Activated CD8-positive, alpha-beta T cell treated with anti-CD3 and anti-CD28 coated beads for 36 hours (primary cell): Measurements from ENCODE around the gene CASP2. TPM values are rescaled to one million over a fixed set of nuclear protein-coding genes. Genes with fewer than 3 reads are reported as not detected.

Experiments
- ATAC-seq: fragments of 200-7000 bp; cut with Tn5 transposase; one replicate; pipeline ENCODE4 v1.10.0; 2021; ENCODE audit warnings: mild to moderate bottlenecking, moderate library complexity
- CTCF ChIA-PET: fragments of 350-600 bp; sonication (Branson Sonifier 250); formaldehyde crosslinking; loops from one replicate; lab custom pipeline; 2021; ENCODE audit warnings: antibody characterized with exemption; lab: Charles Lee
- POLR2A ChIA-PET: fragments of 350-600 bp; sonication (Branson Sonifier 250); formaldehyde crosslinking; loops from one replicate; lab custom pipeline; 2021; ENCODE audit warnings: antibody characterized with exemption; lab: Charles Lee
- DNase-seq: peaks from one replicate; pipeline ENCODE4 v3.0.0-alpha.2; 2020
- H3K27ac Mint-ChIP-seq: one replicate; pipeline ENCODE4 v1.8.0; 2021; ENCODE audit warnings: mild to moderate bottlenecking, mixed read lengths
- H3K27me3 Mint-ChIP-seq: one replicate; pipeline ENCODE4 v1.8.0; 2021; ENCODE audit warnings: mixed read lengths
- H3K36me3 Mint-ChIP-seq: one replicate; pipeline ENCODE4 v1.8.0; 2021; ENCODE audit warnings: low read depth, mixed read lengths
- H3K4me1 Mint-ChIP-seq: one replicate; pipeline ENCODE4 v1.8.0; 2021; ENCODE audit warnings: low read depth, mixed read lengths
- H3K4me3 Mint-ChIP-seq: one replicate; pipeline ENCODE4 v1.8.0; 2021; ENCODE audit warnings: mild to moderate bottlenecking, moderate library complexity, mixed read lengths
- H3K9me3 Mint-ChIP-seq: one replicate; pipeline ENCODE4 v1.8.0; 2021; ENCODE audit warnings: mixed read lengths
- intact Hi-C: fragments of 100-400 bp; cut with micrococcal nuclease; formaldehyde crosslinking; loops from one replicate; pipeline ENCODE4 v1.10.0; 2022
- total RNA-seq, 2 experiments: library from RNA; stranded (reverse); gene quantifications; one replicate each; pipeline ENCODE4 v1.2.3, GENCODE V29; 2021
- TF ChIP-seq, protein P1 (sequence below): fragments of 200-600 bp; IDR thresholded peaks from one replicate; pipeline ENCODE4 v1.8.0; 2022; ENCODE audit warnings: antibody characterized with exemption, mild to moderate bottlenecking

Gene CASP2
- total RNA-seq, 2 experiments from 2014 or later = 79.6 to 80.9 TPM

DNA sequence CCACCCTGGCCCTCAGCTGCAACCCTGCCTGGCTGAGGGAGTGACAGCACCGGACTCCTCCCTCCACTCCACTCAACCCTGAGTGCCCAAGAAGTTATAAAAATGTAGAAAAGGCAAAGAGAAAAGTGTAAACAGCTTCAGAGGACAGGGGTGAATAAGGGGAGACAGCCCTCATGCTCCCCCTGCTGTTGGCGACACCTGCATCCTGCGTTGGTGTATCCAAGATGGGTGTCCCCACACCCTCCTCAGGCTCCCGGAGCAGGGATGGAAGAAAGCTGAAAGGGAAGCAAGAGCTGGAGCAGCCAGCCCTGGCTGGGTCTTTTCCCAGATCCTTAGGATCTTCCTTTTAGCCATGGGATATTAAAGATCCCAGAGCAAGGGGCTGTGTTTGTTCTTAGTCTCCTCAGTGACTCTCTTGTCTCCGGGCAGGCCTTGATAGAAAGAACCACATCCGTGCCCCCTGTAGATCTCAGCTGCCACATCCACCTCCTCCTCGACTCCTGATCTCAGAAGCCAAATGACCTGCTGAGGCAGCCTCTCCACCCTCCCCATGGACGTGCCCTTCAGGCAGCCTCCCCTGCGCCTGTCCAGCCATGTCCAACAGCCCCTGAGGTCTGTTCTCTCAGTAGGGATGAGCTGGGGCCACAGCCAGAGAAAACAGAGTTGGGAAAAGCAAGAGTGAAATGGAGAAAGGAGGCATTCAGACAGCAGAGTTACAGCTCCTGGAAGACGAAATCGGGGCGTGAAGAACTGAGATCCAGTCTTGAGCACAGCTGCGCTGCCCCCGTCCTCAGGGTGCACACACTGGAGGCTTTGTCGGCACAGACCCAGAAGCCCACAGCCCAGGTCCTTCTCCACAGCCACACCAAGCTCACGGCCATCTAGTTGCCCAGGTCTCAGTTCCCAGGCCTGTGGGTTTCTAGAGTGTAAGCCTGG lies 67.6 kb downstream of the CASP2 start:
- ChIA-PET CTCF (interaction anchor here (0.9 to 2.2 kb wide), 7 partner anchors 11 to 115 kb away, joined by 3 to 7 read pairs (median 4); partner anchors contain the start of genes EPHA1 and ZYX), POLR2A (interaction anchor here (0.6 to 1.1 kb wide), 4 partner anchors 11 to 115 kb away, joined by 3 to 4 read pairs (median 3); no protein-coding TSS in a partner anchor)
- no peaks in the 10 kb centered on the region for H3K36me3 Mint-ChIP-seq
- peaks cover 2% of the 10 kb centered on the region for H3K27me3 Mint-ChIP-seq
- ATAC-seq (no peak), DNase-seq (no peak)
- H3K4me1 Mint-ChIP-seq = peaks cover 2% of the 10 kb centered on the region
- H3K27ac Mint-ChIP-seq = no peak overlapping the region
- H3K4me3 Mint-ChIP-seq = no peak overlapping the region
- intact Hi-C loops = no loop called here
- no peaks in the 10 kb centered on the region for H3K9me3 Mint-ChIP-seq
- TF ChIP-seq, protein P1, sequence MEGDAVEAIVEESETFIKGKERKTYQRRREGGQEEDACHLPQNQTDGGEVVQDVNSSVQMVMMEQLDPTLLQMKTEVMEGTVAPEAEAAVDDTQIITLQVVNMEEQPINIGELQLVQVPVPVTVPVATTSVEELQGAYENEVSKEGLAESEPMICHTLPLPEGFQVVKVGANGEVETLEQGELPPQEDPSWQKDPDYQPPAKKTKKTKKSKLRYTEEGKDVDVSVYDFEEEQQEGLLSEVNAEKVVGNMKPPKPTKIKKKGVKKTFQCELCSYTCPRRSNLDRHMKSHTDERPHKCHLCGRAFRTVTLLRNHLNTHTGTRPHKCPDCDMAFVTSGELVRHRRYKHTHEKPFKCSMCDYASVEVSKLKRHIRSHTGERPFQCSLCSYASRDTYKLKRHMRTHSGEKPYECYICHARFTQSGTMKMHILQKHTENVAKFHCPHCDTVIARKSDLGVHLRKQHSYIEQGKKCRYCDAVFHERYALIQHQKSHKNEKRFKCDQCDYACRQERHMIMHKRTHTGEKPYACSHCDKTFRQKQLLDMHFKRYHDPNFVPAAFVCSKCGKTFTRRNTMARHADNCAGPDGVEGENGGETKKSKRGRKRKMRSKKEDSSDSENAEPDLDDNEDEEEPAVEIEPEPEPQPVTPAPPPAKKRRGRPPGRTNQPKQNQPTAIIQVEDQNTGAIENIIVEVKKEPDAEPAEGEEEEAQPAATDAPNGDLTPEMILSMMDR = no peak

DNA sequence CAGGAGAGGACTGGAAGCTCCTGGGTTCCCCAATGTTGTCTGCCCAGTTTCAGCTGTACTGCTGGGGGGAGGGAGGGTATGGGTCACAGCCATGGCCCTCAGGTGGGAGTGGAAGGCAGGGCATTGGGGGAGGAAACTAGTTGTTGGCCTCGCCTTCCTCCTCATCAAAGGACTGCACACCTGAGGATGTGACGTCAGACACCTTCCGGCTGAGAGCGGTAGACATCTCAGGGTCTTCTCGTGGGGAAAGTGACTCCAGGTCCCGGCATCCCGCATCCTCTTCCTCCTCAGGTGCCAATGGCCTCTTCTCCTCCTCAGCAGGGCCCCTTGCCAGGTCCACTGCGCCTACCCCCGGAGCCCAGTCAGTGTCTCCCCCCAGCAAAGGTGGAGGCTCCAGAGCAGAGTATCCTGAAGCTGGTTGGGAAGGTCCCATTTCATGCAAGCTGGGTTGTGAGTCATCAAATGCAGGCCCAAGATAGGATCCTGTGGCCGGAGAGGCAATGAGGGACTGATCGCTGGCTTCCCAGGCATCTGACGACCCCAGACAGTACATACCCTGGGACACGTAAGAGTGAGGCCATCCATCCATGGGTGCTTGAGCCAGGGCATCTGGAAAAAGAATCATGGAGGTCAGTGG lies 68.4 kb downstream of the CASP2 start:
- Mint-ChIP-seq H3K27ac (no peak overlapping the region), H3K36me3 (no peaks in the 10 kb centered on the region), H3K4me1 (peaks cover 2% of the 10 kb centered on the region), H3K4me3 (no peak overlapping the region), H3K27me3 (peaks cover 2% of the 10 kb centered on the region), H3K9me3 (no peaks in the 10 kb centered on the region)
- POLR2A ChIA-PET = interaction anchor here (0.6 kb wide), 1 partner anchor 114 kb away, joined by 3 read pairs; no protein-coding TSS in a partner anchor
- DNase-seq = no peak
- ATAC-seq = no peak
- TF ChIP-seq, protein P1 = no peak
- CTCF ChIA-PET = interaction anchor here (0.9 to 2.2 kb wide), 7 partner anchors 11 to 116 kb away, joined by 3 to 7 read pairs (median 4); partner anchors contain the start of genes EPHA1 and ZYX
- intact Hi-C loops = no loop called here

Other genes starting within 250 kb of the CASP2 start
- not detected for gene OR6V1, start 236.0 kb upstream of the CASP2 start, total RNA-seq
- not detected for gene PIP, start 156.3 kb upstream of the CASP2 start, total RNA-seq
- not detected for gene TAS2R39, start 104.9 kb upstream of the CASP2 start, total RNA-seq
- not detected for gene TAS2R40, start 66.3 kb upstream of the CASP2 start, total RNA-seq
- gene GSTK1, start 24.9 kb upstream of the CASP2 start, total RNA-seq = 100 to 1,000 TPM; 163 to 171 TPM
- 1 to 10 TPM; 1.6 to 2.0 TPM for gene TMEM139, start 3.4 kb upstream of the CASP2 start, total RNA-seq
- gene CLCN1, start 27.8 kb downstream of the CASP2 start, total RNA-seq = under 1 TPM in 1 of 2 experiments, not detected in 1; 0.09 TPM
- gene FAM131B, start 74.4 kb downstream of the CASP2 start, total RNA-seq = 1 to 10 TPM; 2.7 to 2.9 TPM
- gene ZYX, start 93.0 kb downstream of the CASP2 start, total RNA-seq = 100 to 1,000 TPM; 111 to 120 TPM
- 1 to 10 TPM; 2.4 to 2.8 TPM for gene EPHA1, start 120.5 kb downstream of the CASP2 start, total RNA-seq
- not detected for gene TAS2R60, start 155.1 kb downstream of the CASP2 start, total RNA-seq
- not detected for gene TAS2R41, start 189.5 kb downstream of the CASP2 start, total RNA-seq